Suprapubic skin (tissue), 4 donors: ENCODE data around the gene CASKIN1. TPM values are rescaled to one million over a fixed set of nuclear protein-coding genes. Genes with fewer than 3 reads are reported as not detected.

Source experiments
- DNase-seq, 2 donors: peaks; one replicate each; pipeline ENCODE4 v3.0.0-alpha.2; 2019; ENCODE audit warnings: low spot score in 2 of 2
- H3K27ac ChIP-seq: fragments of 200-600 bp; sonication (generic); one replicate; pipeline ENCODE4 v1.5.1; 2019
- H3K27me3 ChIP-seq: fragments of 200-600 bp; sonication (generic); one replicate; pipeline ENCODE4 v1.5.1; 2019
- H3K36me3 ChIP-seq: fragments of 200-600 bp; sonication (generic); one replicate; pipeline ENCODE4 v1.5.1; 2019
- H3K4me1 ChIP-seq: fragments of 200-600 bp; sonication (generic); one replicate; pipeline ENCODE4 v1.5.1; 2019
- H3K4me3 ChIP-seq: fragments of 200-600 bp; sonication (generic); one replicate; pipeline ENCODE4 v1.5.1; 2019; ENCODE audit warnings: mild to moderate bottlenecking
- H3K9me3 ChIP-seq: fragments of 200-600 bp; sonication (generic); one replicate; pipeline ENCODE4 v1.5.1; 2019
- CTCF ChIP-seq, 2 donors: fragments of 200-600 bp in 1 of 2; fragments of 450-650 bp in 1 of 2; sonication (generic) in 1 of 2; IDR thresholded peaks; one replicate each; pipeline ENCODE4 v1.5.1; 2016 to 2019; ENCODE audit warnings: antibody characterized with exemption in 2 of 2, mild to moderate bottlenecking in 1 of 2, moderate library complexity in 1 of 2
- EP300 ChIP-seq: sonication (generic); formaldehyde crosslinking; IDR thresholded peaks from one replicate; pipeline ENCODE4 v1.6.1; 2017; ENCODE audit warnings: antibody characterized with exemption
- POLR2A ChIP-seq, 2 donors: fragments of 450-650 bp; IDR thresholded peaks; one replicate each; pipeline ENCODE4 v1.6.1; 2017; ENCODE audit warnings: antibody characterized with exemption in 2 of 2, mild to moderate bottlenecking in 2 of 2, moderate library complexity in 2 of 2
- POLR2AphosphoS5 ChIP-seq, 3 donors: sonication (generic); formaldehyde crosslinking; IDR thresholded peaks; one replicate each; pipeline ENCODE4 v1.6.1; 2017; ENCODE audit warnings: antibody characterized with exemption in 3 of 3
- WGBS: methylation state at CpG from one replicate; pipeline ENCODE4 v1.1.5; 2018; 5-methylcytosine and 5-hydroxymethylcytosine counted together
- total RNA-seq, 4 donors: library from RNA; depleted of rRNA; stranded (reverse); fragments of >200 nt; gene quantifications; one replicate each; pipeline ENCODE4 v1.1.0, GENCODE V29; 2016

Gene CASKIN1
- total RNA-seq, 4 donors from 2014 or later, result 0.49 to 1.5 (median 0.78) TPM

GRCh38 chr16:2160915-2161551, 35.4 kb downstream of the CASKIN1 start:
- peak; percentile 86 to 91 for DNase-seq
- Histone ChIP-seq H3K4me1 (peaks cover 78% of the 10 kb centered on the region), H3K27ac (peak overlapping the region; percentile 90), H3K27me3 (no peaks in the 10 kb centered on the region), H3K9me3 (no peaks in the 10 kb centered on the region), H3K36me3 (peaks cover 5% of the 10 kb centered on the region), H3K4me3 (peak overlapping the region; percentile 1)
- TF ChIP-seq POLR2A (IDR thresholded peaks at IDR 0.05), result no peak
- no peak for TF ChIP-seq CTCF (IDR thresholded peaks at IDR 0.05)
- WGBS, result 38% methylated on average over 16 of the region's 20 CpGs

GRCh38 chr16:2159175-2159838, 37.1 kb downstream of the CASKIN1 start:
- no peaks in the 10 kb centered on the region for H3K36me3 ChIP-seq
- H3K27me3 ChIP-seq, result no peaks in the 10 kb centered on the region
- TF ChIP-seq CTCF (IDR thresholded peaks at IDR 0.05), result no peak
- TF ChIP-seq POLR2AphosphoS5 (IDR thresholded peaks at IDR 0.05), result peak in 1 of 3 donors; percentile 21
- no peak for TF ChIP-seq EP300
- TF ChIP-seq POLR2A (IDR thresholded peaks at IDR 0.05), result no peak
- H3K4me1 ChIP-seq, result peaks cover 84% of the 10 kb centered on the region
- H3K9me3 ChIP-seq, result no peaks in the 10 kb centered on the region
- H3K4me3 ChIP-seq, result peak overlapping the region; percentile 36
- peak overlapping the region; percentile 91 for H3K27ac ChIP-seq
- WGBS, result 22% methylated on average over 17 of the region's 24 CpGs
- DNase-seq, result no peak

GRCh38 chr16:2158262-2158638, 38.2 kb downstream of the CASKIN1 start:
- peak overlapping the region; percentile 91 for H3K27ac ChIP-seq
- peaks cover 86% of the 10 kb centered on the region for H3K4me1 ChIP-seq

GRCh38 chr16:2157480-2158261, 38.7 kb downstream of the CASKIN1 start:
- Histone ChIP-seq H3K9me3 (no peaks in the 10 kb centered on the region), H3K4me3 (peak overlapping the region; percentile 72), H3K27ac (peak overlapping the region; percentile 91), H3K27me3 (no peaks in the 10 kb centered on the region), H3K36me3 (no peaks in the 10 kb centered on the region), H3K4me1 (peaks cover 86% of the 10 kb centered on the region)
- 65% methylated on average over 12 of the region's 27 CpGs for WGBS
- no peak for TF ChIP-seq POLR2A (IDR thresholded peaks at IDR 0.05)
- no peak for TF ChIP-seq EP300
- no peak for TF ChIP-seq POLR2AphosphoS5 (IDR thresholded peaks at IDR 0.05)
- no peak for TF ChIP-seq CTCF (IDR thresholded peaks at IDR 0.05)
- no peak for DNase-seq

More at GRCh38 chr16:2158262-2158638, 38.2 kb downstream of the CASKIN1 start:
- no peaks in the 10 kb centered on the region for H3K36me3 ChIP-seq
- no peaks in the 10 kb centered on the region for H3K9me3 ChIP-seq
- TF ChIP-seq POLR2A (IDR thresholded peaks at IDR 0.05) (no peak), CTCF (IDR thresholded peaks at IDR 0.05) (no peak), POLR2AphosphoS5 (IDR thresholded peaks at IDR 0.05) (no peak), EP300 (no peak)
- H3K27me3 ChIP-seq, result no peaks in the 10 kb centered on the region
- no peak for DNase-seq
- 89% methylated on average over 15 of the region's 15 CpGs for WGBS
- H3K4me3 ChIP-seq, result peak overlapping the region; percentile 72

GRCh38 chr16:2156849-2157224, 39.6 kb downstream of the CASKIN1 start:
- Histone ChIP-seq H3K4me1 (peaks cover 86% of the 10 kb centered on the region), H3K36me3 (no peaks in the 10 kb centered on the region), H3K9me3 (no peaks in the 10 kb centered on the region), H3K27ac (peak overlapping the region; percentile 91), H3K27me3 (no peaks in the 10 kb centered on the region), H3K4me3 (peak overlapping the region; percentile 72)
- 47% methylated on average over 5 of the region's 5 CpGs for whole genome bisulfite sequencing
- TF ChIP-seq CTCF (IDR thresholded peaks at IDR 0.05), result no peak
- TF ChIP-seq EP300, result no peak
- TF ChIP-seq POLR2A (IDR thresholded peaks at IDR 0.05), result no peak
- TF ChIP-seq POLR2AphosphoS5 (IDR thresholded peaks at IDR 0.05), result no peak
- DNase-seq, result no peak
